ENCODE results near the gene ASF1B.
A peak's percentile ranks its signal among the peaks of the same experiment; 100 is the strongest.

Gene ASF1B

DNA sequence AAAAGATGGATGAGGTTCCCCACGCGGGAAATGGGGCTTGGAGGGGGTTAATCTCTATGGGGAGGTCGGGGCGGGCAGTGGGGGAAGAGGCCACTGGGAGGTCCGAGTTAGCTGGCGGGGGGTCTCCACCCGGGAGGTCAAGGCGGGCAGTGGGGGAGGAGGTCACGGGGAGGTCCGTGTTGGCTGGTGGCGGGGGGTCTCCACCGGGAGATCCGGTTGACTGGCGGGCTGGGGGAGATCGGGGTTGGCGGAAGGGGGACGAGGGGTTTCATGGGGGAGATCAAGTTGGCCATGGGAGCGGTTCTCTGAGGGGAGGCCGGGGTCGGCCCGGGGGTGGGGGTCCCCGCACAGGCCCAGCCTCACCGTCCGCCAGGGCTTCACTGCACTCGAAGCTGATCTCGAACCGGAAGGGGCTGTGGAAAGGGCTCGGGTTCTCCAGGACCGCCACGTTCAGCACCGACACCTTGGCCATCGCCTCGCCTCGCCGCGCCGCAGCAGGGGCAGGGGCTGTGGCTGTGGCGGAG is 342 bp downstream of the ASF1B start:
- no peak for DNase-seq (ENCODE audit: low spot score)

DNA sequence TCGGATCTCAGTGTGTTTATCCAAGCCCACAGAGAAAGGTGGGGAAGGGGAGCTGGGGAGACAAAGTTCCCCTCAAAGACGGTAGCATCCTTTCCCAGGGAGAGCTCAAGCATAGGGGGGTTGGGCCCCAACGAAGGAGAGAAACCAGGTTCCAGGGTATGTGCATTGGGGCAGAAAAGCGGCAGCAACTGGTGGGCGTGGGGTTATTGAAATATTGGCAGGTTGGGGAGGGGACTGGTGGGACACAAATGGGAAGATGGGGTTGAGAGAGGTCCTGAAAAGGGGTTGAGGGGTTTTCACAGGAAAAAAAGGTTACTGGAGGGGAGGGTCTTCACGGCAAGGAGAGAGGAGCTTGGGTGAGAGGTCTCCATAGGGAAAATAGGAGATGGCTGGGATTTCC is 1.0 kb downstream of the ASF1B start:
- DNase-seq (ENCODE audit: low spot score) = no peak

- no peak for DNase-seq (ENCODE audit: low spot score)
Observed at GRCh38 chr19:14127929-14128509, 8.4 kb downstream of the ASF1B start.

DNA sequence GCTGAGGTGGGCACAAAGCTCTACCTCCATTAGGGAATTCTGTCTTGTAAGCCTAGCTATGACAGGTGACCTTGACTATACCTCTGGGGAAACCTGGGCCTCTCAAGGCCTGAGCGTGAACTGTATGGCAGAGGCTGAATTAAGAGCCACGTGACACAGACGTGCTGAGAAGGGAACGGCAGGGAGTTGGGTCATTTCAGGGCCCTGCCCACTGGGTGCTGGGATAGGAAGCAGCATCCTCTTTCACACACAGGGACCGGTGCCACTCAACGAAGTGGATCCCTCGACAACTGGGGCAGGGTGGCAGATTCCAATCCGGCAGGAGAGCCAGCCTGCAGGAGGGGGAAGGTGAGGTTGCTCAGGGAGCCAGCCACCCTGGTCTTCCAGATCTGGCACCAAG is 9.2 kb downstream of the ASF1B start:
- DNase-seq (ENCODE audit: low spot score) = no peak

- DNase-seq (ENCODE audit: low spot score) = no peak
Observed at GRCh38 chr19:14122924-14123323, 13.5 kb downstream of the ASF1B start.

- no peak for DNase-seq (ENCODE audit: low spot score)
Observed at GRCh38 chr19:14120497-14120780, 15.9 kb downstream of the ASF1B start.

DNA sequence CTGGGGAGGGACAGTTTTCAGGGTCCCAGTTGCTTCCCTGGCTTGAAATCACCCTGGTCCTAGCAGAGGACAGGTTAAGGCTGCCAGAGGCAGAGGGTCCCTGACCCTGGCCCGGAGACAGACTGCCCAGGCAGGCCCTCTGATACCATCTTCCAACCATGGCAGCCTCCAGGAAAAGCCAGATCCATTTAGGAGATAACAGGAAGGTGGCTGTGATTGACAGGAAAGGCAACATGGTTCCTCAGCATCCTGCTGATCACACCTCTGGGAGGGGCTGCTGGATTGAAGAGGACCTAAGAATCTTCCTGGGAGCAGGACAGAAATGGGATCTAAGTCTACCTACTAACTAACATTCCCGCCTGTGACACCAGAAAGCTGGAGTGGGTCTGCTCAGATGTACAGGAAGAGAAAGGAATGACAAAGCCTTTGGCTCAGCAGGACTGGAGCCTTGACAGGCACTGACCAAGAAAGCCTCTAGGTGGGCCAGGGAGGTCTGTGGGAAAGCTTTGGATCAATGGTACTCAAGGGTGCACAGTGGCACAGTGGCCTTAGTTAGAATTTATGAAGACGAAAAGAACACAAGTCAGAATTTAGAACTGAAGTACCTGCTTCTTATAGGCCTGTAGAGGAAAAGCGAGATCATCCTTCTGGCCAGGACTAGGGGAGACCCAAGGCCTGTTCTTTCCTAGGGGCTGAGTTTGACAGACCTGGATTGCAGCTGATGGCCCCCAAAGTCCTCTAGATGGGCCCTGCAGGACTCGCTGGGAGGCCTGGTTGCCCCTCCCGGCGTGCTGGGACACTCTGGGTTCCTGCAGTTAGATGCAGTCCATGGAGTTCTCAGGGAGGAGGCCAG is 16.5 kb downstream of the ASF1B start:
- no peak for DNase-seq (ENCODE audit: low spot score)

DNA sequence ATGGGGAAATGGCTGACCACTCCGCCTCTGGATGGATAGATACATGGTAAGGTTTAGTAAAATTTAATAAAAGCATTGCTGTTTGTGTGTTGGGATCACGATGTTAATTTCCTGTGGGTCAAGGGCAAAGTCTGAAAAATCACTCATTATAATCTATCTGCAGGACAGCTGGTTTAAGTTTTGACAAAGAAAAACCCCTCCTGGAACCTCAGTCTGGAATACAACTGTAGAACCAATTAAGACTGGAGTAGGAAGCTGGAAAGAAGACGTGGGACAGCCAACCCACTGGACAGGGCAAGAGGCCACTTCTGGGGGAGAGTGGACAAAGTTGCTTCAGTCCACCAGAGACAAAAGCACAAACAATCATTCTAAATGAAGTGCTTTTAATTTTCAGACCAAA is 17.2 kb downstream of the ASF1B start:
- no peak for DNase-seq (ENCODE audit: low spot score)

DNA sequence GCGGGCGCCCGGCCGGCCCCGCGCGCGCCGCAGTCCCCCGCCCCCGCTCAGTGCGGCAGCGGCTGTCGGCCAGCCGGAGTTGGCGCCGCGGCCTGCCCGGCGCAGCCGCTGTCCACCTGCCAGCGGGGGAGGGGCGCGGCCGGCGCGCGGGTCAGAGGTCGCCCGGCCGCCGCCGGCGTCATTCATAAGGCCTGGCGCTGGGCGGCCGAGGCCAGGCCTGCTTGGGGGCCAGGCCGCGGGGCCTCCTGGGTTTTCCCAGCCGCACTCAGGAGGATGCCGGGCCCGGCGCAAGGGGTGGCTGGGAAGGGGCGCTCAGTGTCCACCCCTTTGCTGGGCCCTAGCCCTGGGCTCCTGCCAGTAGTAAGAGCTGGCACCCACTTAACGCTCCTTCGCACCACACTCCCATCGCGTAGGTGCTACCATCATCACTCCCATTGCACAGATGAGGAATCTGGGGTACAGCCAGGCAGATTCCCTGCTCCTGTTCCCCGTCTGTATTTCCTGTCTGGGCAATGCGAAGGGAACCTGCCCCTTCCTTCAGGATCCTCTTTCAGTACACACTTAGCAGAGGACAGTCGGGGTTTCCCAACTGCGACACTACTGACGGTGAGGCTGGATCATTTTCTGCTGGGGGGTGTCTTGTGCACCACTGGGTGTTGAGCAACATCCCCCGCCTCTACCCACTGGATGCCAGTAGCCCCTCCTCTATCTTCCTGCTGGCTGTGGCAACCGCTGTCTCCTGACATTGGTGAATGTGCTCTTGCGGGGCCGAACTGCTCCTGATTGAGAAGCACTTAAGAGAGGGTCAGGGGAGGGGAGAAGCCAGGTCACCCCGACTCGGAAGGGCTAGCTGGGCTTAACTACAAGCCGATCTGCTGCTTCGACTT is 18.0 kb downstream of the ASF1B start:
- peak; percentile 74 for DNase-seq (ENCODE audit: low spot score)

- peak; percentile 99 for DNase-seq (ENCODE audit: low spot score)
Observed at GRCh38 chr19:14117668-14118164, 18.7 kb downstream of the ASF1B start, which contains the start of gene PRKACA. Gene PRKACA, minus strand, starts transcription at chr19:14117762. Its CDS starts 215 bp downstream, at chr19:14117547.

DNA sequence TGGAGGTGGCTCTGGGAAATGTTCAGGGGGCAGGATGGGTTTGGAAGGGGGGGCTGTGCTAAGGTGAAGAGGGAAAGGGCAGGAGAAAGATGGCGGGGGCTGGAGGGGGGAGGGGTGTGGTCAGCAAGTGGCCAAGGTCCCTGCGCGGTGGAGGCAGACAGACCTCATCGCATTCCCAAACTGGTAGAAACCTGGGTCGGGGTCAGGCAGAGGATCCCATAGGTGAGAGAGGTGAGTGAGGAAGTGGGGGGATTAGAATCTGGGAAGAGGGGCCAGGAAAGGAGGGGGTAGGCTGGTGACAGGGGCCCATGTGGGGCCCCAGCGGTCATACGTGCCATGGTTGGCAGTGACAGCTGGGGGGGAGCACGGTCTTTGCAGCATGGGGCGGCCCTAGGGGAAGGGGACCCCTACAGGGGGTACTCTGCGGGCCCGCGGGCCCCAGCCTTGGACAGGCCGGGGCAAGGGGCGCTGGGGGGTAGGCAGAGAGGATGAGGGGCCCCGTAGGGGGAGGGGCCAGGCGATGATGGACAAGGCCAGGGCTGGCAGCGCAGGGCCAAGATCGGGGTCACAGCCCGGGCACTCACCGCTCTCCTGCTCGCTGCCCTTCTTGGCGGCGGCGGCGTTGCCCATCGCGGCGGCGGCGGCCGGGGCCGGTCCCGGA is 19.3 kb downstream of the ASF1B start:
- DNase-seq (ENCODE audit: low spot score) = no peak

DNA sequence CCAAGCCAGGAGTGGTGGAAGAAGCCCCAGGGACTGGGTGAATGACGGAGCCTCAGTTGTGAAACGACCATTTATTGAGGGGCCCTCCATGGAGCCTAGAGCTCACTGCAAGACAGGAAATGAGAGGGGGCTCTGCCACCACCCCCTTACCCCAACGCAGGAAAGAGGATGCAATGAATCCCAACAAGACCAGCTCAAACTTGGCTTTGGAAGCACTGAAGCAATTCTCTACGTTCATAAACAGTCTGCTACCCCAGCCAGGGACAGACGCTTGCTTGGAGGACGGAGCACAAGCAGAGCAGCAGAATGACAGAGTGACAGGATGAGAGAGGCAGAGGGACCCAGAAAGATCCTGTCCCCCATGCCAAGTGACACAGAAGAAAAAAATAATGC is 19.9 kb downstream of the ASF1B start:
- DNase-seq (ENCODE audit: low spot score) = no peak

GRCh38 chr19:14115756-14116155 is 20.6 kb downstream of the ASF1B start:
- DNase-seq (ENCODE audit: low spot score) = no peak

- no peak for DNase-seq (ENCODE audit: low spot score)
Observed at GRCh38 chr19:14114854-14115253, 21.5 kb downstream of the ASF1B start.

DNA sequence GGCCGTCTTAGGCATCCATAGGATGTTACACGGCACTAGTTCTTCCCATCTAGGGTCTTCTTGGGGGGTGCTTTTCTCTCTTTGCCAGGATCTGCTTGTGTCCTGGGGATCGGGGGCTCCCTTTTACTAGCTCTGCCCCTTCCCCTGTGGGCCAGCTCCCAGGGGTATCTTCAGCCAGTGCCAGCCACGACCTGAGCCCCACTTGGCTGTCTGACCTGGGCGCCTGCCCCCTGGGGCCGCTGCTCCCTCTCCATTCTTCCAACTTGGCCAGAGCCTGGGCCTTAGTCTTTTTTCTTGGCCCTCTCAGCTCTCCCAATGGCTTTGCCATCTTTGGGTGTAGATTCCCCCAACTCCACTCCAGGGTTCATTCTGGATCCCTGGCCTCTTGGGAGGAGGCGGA is 21.9 kb downstream of the ASF1B start:
- no peak for DNase-seq (ENCODE audit: low spot score)

GRCh38 chr19:14113762-14114414 is 22.5 kb downstream of the ASF1B start:
- no peak for DNase-seq (ENCODE audit: low spot score)

GRCh38 chr19:14112809-14113385 is 23.5 kb downstream of the ASF1B start:
- DNase-seq (ENCODE audit: low spot score) = no peak

DNA sequence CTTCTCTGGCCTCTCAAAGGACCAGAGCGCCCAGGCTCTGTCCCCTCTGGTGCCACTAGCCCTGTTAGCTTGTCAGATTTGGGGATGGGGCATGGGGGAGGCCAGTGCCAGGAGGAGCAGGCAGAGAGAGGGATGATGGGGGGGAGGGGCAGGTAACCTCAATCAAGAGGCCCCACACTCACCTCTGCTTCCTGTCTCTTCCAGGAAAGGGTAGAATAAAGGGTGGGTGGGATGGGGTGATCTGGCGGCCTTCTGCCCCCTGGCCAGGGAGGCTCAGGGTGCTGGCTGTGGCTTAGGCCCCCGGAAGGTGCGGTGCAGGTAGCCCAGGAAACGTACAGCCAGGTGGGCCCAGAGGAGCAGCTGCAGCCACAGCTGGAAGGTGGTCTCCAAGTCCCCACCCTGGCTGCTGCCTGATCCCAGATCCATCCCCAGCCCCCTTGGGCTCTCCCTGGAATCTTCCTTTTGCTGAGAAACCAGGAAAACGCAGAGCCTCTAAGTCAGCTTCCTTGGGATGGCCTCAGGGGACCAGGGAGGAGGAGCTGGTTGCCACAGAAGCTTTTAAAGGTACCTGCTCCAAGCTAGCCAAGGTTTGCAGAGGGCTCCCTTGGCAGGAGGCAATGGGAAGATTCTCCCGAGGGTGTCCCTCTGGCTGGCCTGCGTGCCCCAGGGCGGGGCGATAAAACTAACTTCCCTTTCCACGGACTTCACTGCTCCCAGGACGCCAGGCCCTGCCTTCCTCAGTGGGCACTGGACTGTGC is 24.2 kb downstream of the ASF1B start:
- DNase-seq (ENCODE audit: low spot score) = no peak

DNA sequence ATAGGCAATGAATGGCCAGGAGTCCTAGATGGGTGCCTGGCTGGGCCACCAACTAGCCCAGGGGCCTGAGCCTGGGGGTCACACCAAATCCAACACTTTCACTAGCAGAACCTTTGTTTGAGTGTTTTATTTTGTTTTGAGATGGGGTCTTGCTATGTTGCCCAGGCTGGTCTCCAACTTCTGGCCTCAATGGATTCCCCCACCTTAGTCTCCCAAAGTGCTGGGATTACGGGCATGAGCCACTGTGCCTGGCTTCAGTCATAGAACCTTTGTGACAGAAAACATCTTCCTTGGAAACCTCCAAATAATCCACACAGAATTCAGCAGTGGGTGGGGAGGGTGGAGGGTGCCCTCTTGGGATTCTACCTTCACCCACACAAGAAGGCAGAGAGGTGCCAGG is 24.9 kb downstream of the ASF1B start:
- no peak for DNase-seq (ENCODE audit: low spot score)

GRCh38 chr19:14110650-14111049 is 25.7 kb downstream of the ASF1B start:
- DNase-seq (ENCODE audit: low spot score) = no peak

Data from putamen (tissue), 1 donor.